ENCODE data around the gene ANGPTL7.

- TF ChIP-seq CTCF (IDR thresholded peaks at IDR 0.05) (no peak), POLR2A (IDR thresholded peaks at IDR 0.05) (no peak)
These were observed 20.0 kb upstream of the ANGPTL7 start for GRCh38 chr1:11169202-11169601.

Measured in breast epithelium (tissue), 3 donors.